Kasumi-1 (cell line): ENCODE measurements around the gene SLC22A15.
"Not testable (repeated sequence)": the region's sequence is repeated elsewhere in the genome, so short reads cannot be mapped to it uniquely, and the experiment has no call there.

Source experiments
- DNase-seq, 2 experiments: peaks; one replicate each; lab custom pipeline; 2025; lab: John Stamatoyannopoulos, UW

SLC22A15 gene

DNA sequence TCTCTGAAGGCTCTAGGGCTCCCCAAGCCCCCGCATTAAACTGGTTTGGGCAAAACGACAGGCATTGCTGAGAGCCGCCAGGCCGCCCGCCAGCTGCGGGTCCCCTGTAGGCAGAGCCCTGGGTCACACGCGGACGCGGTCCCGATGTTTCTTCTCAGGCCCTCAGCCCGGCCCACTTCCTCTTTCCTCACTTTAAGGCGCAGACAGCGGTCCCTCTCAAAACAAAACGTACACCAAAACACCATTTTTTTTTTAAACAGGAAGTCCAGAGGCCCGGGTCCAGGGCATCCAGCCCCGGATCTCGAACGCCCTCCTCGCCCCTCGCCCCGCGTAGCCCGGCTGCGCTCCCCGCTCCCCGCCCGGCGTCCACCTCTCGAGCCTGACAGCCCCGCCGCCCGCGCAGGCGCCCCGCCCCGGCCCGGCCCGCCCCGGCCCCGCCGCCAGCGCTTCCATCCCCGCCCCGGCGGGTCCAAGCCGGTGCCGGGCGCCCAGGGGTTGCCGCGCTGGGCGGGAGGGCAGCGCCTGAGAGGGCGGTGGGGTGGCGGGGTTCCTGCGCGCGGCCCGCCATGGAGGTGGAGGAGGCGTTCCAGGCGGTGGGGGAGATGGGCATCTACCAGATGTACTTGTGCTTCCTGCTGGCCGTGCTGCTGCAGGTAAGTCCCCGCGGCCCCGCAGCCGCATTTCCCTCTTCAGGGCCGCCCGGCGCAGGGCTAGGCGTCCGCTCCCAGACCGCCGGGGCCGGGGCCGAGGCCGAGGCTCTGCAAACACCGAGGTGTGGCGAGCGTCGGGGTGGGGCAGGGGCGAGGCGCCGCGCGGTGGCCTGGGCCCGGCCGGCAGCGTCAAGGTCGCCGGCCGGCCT lies at the start of gene SLC22A15:
SLC22A15 (plus strand) TSS at position 452 of the 859 bp plus-strand sequence; CDS start at position 567, 115 bp downstream.
- peak; percentile 45 to 78 for DNase-seq

DNA sequence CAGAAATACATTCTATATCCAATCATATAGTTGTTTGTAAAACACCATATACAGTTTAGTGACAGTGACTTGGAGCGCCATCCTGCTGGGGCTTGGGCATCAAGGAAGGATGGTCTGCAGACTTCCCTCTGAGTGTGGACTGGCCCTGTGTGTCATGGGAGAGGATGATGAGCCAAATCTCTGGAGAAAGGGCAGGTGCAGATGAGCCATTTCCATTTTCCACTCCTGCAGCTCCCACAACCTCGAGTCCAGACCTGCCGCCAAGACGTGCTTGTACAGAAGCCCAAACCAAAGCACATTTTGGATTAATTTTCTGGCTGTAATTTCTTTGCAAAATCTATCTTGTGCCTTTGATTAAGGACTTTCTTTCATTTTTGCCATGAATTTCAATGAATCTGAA lies 48.3 kb upstream of the SLC22A15 start:
- no peak for DNase-seq

DNA sequence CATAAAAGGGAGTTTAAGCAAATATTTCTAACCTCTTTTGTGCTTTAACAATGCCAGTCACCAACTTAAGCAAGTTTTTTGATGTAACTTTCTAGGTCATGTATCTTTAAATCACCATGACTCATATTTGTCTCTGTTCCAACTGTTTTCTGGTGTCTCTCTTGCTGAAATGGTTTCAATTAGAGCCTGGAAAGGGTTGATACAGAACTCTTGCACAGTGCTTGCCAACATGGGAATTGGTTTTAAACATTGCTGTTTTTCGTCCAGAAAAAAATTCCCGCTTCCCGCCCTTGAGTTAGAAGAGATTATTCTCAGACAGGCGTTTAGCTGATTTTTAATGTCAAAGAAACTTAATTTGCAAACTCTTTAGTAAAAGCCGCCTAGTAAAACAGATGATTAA lies 46.4 kb upstream of the SLC22A15 start:
- DNase-seq = no peak

DNA sequence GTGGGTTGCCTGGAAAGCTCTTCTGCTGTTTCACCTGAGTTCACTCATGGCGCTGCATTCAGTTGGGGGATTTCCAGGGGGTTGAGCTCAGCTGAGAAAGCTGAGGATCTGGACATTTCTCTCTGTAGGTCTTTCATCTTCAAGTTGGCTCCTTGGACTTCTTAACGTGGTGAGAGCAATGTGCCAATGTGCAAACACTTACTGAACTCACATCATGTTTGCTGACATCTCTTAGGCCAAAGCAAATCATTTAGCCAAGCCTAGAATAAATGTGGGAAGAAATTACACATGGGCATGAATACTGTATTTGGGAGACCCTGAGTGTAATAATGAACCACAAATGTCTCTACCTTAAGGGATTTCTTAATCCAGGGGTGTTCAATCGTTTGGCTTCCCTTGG lies 42.7 kb upstream of the SLC22A15 start:
- DNase-seq = no peak

DNA sequence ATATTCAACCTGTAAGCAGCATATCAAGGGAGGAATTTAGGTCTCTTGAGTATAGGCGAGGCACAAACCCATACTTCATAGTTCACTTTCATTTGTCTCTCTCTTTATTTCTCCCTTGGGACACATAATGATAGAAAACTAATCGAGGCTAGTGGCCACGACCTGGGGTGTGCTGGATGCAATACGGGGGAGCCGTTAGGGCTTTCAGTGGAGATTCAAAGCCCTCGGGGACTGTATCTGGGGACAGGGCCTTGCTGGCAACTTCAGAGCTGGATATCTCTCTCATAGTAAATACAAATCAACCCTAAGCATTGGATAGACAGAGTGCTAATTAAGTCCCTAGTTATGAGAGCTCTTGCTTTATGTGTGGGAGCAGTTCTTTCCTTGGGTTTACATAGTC lies 36.9 kb upstream of the SLC22A15 start:
- no peak for DNase-seq

DNA sequence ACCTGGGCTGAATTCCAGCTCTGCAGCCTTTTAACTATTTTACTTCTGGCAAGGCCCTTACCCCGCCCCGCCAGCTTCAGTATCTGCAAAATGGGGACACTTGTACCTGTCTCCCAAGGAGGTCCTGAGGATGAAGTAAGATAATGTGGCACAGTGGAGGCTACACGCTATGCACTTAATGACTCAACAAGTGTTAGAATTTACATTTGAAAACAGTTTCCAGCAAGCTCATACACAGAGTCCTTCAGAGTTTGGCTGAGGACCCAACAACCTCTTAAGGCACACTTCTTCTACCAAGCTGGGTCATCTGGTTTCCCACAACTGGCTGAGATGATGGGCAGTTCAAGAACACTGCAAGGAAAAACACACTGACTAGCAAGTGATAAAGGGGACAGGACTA lies 30.2 kb upstream of the SLC22A15 start:
- no peak for DNase-seq

DNA sequence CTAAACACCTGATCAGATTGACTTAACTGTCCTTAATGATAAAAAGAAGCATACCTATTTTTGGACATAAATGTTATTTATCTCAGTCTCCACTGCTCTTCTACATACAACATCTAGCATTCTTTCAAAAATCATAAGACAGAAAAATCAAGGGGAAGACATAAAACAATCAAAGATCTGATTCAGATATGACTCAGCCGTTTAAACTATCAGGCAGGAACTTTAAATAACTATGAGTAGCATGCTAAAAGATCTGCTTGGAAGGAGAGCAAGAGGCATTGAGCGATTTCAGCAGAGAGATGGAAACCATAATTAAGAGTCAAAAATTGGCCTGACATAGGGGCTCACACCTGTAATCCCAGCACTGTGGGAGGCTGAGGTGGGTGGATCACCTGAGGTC lies 27.2 kb upstream of the SLC22A15 start:
- no peak for DNase-seq

DNA sequence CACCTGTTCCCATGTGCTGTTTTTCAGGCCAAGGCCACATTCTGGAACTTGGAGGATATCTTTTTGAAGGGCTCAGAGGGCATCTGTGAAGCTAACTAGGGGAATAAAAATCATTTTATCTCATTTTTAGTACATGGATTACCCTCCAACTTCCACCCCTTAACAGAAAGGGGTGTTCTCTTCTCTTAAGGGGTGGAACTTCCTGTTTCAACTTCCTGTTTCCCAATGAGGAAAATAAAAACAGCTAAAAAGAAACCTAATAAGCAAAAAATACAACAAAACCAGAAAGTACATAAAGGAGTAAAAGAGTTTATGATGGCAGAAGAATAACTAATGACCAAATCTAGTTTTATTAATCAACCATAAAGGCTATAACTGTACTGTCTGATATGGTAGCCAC lies 24.8 kb upstream of the SLC22A15 start:
- no peak for DNase-seq

DNA sequence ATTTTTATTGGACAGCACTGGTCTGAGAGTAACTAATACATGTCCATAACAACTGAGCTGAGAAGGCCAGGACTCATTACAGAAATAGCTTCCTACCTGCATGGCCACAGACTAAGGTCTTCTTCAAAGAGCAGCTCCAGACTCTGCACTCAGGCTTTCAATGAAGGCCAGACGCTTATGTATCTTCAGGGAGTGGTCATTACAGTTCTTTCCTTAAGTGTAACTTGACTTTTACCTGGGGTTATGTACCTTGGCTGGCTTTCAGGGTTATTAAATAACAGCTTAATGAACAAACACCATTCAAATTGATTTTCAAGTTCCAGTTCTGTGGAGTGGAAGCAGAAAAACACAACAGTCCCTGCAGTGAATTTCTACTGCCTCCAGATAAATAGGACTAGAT lies 23.8 kb upstream of the SLC22A15 start:
- no peak for DNase-seq

DNA sequence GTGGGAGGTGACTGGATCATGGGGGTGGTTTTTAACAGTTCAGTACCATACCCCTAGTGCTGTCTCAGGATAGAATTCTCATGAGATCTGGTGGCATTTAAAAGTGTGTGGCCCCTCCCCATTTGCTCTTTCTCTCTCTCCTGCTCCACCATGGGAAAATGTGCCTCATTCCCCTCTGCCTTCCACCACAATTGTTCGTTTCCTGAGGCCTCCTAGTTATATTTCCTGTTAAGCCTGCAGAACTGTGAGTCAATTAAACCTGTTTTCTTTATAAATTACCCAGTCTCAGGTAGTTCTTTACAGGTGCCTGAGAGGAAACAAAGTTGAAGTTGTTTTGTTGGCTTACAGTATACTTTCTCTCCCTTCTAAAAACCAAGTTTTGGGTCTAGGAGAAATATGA lies 23.1 kb upstream of the SLC22A15 start:
- no peak for DNase-seq

DNA sequence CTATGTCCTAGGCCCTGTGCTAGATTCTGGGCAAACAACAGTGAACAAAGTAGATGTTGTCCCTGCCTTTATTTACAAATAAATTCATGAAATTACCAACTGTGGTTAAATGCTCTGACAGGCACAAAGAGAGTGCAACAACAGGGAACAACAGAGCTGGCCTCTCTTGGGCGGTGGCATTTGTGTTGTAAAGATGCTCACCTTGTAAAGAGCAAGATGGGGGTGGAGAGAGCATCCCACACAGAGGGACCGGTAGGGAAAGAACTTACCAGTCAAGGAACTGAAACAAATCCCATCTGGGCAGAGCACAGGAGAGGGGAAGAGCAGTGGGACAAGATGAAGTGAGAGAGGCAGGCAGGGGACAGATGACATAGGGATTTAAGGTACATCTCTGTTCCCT lies 21.6 kb upstream of the SLC22A15 start:
- DNase-seq = no peak

DNA sequence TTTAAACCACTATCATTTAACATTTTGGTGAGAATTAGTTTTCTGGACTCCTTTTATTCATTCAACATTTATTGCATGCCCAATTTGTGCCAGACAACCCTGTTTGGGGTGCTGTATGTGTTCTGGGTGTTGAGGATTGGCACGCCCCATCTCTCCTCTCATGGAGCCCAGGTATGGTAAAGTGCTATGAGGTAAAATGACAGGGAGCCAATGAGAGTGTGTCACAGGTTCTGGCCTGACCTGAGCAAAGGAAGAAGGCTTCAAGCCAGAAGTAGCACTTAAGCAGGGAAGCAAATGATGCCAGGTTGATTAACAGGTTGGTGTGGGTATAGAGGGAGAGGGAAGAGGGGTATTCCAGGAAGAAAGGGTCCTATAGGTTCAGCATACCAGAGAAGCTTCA lies 21.1 kb upstream of the SLC22A15 start:
- no peak for DNase-seq

DNA sequence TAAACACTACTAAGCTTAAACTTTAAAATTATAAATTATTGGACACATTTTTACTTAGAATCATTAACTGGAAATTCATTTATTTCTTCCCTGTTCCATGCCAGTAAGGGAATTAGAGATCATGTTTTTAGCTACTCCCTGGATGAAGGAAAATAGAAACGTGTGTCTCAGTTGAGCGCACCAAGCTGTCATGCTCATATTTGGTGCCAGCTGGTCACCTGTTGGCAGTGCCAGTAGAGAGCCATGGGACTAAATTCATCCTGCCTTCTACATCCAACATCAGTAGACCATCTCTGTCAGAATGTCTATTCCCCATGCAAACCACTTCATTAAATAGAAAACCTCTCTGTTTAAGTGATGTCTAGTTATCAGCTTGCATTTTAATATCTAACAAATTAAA lies 17.4 kb upstream of the SLC22A15 start:
- no peak for DNase-seq

DNA sequence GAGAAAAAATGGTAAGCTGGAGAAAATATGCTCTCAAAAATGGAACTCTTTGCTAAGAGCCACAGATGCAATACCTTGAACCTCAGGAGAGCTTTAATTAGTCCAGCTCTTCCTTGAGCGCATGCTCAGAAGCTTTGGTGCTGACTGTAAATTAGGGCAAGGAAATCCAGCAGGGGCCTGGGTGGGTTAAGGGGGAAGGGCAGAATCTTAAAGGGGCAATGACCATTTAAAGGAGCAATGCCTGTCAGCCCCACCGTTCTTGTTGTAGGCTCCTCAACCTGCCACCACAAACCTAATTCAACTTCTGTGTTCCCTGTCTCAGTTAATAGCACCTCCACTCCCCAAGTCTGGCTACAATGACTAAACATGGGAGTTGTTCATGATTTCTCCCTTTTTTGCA lies 6.8 kb upstream of the SLC22A15 start:
- DNase-seq = peak; percentile 6

DNA sequence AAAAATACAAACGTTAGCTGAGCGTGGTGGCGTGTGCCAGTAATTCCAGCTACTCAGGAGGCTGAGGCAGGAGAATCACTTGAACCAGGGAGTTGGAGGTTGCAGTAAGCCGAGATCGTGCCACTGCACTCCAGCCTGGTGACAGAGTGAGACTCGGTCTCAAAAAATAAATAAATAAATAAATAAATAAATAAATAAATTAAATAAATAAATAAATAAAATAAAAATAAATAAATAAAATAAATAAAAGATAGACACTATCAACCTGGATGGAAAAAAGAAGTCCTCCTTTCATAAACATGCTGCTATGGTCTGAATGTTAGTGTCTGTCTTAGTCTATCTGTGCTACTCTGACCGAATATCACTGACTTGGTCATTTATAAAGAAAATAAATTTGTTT lies 4.5 kb upstream of the SLC22A15 start:
- DNase-seq = not testable (repeated sequence)

DNA sequence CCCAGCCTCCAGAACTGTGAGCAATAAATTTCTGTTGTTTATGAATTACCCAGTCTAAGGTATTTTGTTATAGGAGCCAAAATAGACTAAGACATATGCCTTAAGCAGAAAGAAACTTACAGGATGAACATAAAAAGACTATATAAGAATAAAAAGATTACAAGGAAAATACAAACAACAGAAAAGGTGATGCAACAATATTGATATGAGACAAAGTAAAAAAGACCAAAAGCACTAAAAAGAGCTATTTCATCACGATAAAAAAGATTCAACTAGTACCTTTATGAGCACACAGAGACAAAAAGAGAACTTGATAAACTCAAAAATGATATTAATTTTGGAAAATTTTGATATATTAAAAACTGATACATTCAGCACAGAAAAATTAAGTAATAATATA lies 3.2 kb upstream of the SLC22A15 start:
- DNase-seq = no peak

DNA sequence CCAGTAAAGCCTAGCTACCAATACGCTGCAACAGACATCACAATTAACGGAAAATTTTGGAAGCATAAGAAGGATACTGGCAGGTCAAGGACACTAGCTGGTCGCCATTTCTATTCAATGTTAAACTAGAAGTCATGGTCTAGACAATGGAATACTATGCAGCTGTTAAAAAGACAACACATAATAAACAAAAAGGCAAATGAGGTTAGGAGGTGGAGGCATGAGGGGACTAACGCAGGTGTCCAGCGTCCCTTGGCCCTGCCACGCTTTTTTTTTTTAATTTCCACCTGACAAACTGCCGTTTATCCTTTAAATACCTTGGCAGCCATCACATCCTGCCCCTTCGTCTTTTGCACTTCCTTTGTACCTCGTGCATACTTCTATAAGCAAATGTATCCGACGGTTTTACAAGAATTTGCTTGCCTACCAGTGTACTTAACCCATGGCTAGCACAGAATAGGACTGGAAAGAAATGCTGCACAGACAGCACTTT lies 698 bp upstream of the SLC22A15 start:
- DNase-seq = no peak

DNA sequence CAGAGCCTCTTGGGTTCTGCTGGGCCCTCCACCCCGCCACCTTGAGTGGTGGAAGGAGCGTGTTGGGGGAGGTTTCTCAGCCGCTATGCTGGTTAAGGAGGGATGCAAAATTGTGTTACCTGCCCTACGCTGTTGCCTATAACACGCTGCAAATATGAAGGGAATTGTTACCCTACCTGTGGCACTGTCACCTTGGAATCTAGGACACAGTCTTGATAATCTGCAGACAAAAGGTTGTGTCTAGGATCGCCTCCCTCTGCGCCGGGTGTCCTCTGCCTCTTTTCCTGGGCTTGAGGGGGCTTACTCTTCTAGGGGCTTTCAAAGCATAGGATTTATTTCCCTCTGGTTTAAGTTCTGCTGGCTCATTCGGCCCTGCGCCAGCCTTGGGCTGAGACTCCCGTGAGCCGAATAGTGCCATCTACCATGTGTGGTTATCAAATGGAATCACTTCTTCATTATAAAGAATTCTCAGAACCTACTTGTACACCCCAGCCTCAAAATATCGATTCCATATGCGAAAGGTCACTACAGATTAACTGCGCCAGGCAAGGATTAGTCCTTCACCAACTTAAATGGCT lies 697 bp downstream of the SLC22A15 start:
- no peak for DNase-seq

DNA sequence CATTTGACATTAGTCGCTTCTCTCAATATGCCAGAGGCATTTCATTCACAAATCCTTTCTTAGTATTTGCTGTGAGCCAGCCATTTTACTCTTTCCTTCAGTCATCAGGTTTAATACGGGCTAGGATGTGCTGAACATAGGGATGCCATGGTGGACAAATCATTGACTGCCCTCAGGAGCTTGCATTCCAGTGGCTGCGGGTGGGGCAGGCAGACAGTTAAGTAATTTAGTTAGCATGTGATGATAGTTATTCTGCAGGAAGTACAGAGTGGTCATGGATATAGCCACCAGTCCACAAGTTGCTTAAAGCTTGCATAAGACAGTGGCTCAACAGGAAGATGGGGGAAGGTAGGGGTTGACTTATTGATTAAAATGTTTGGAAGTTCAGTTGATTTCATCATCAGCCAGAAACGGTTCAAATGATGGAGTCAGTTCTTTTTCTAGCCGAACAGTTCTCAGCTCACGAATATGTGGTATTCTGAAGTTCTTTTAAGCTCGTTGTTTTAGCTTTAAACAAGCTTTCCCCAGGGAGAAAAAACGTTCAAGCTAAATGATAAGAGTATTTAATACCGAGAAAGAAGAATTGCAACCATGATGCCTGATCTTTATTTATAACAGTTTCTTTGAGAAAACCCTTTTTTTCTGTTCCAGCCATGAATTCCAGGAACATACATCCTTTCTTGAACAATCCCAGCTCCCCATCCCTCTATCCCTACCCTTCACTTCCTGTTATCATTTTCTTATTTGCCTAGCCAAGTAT lies 1.4 kb downstream of the SLC22A15 start:
- DNase-seq = peak in 1 of 2 experiments; percentile 4

DNA sequence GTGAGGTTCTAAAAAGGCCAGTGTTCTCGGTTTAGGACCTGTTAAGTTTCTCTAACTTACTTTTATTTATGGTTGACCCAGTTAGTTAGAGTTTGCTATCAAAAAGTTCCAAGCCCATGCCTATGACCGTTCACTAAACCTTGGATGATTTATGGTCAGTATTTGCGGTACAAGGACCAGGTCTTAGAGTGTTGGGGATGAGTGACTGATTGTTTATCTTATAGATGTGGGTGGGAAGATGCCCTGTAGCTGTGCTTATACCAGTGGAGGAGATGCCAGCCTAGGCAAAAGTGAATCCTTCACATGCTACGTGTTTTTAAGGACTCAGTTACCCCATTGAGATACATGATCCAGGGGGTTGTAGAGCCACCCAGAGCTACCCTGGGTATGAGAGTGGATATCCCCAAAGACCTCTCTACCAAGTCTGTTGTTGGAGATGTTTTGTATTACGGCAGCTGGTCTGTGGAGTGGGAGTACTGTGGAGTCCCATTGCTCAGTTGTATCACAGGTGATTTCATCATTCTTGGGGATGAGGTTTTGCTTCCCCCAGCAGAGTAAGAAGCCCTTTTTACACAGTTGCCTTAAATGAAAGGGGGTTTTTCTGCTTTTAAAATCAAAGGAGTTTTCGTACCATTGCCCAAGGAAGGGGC lies 2.1 kb downstream of the SLC22A15 start:
- DNase-seq = no peak

DNA sequence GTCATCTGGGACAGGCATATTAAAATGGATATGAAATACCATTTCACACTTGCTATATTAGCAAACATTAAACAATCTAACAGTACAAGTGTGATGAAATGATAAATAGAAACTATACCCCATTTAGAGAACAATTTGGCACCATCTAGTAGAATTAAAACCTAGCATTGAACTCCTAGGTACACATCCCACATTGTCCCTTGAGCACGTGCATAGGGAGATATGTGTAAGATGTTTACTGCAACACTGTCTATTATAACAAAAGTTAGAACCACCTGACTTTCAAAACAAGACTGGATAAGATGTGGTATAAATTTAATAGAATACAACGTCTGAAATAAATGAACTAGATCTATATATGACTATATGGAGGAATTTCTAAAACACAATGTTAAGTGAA lies 3.8 kb downstream of the SLC22A15 start:
- no peak for DNase-seq
